GM19035 (cell line): ENCODE measurements around the gene HOMER1.

Experiments
- ATAC-seq: cut with Tn5 transposase; IDR thresholded peaks from one replicate; pipeline ENCODE4 v1.9.1; 2021; ENCODE audit not compliant: unreplicated experiment

The HOMER1 gene, protein sequence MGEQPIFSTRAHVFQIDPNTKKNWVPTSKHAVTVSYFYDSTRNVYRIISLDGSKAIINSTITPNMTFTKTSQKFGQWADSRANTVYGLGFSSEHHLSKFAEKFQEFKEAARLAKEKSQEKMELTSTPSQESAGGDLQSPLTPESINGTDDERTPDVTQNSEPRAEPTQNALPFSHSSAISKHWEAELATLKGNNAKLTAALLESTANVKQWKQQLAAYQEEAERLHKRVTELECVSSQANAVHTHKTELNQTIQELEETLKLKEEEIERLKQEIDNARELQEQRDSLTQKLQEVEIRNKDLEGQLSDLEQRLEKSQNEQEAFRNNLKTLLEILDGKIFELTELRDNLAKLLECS

GRCh38 chr5:79513704-79514390 lies at the start of gene HOMER1:
TSS of gene HOMER1 (minus strand) at chr5:79514134. CDS start at chr5:79512774, 1,360 bp downstream.
- ATAC-seq = peak; percentile 63

- no peak for ATAC-seq
Observed at GRCh38 chr5:79563247-79563590, 49.3 kb upstream of the HOMER1 start.

DNA sequence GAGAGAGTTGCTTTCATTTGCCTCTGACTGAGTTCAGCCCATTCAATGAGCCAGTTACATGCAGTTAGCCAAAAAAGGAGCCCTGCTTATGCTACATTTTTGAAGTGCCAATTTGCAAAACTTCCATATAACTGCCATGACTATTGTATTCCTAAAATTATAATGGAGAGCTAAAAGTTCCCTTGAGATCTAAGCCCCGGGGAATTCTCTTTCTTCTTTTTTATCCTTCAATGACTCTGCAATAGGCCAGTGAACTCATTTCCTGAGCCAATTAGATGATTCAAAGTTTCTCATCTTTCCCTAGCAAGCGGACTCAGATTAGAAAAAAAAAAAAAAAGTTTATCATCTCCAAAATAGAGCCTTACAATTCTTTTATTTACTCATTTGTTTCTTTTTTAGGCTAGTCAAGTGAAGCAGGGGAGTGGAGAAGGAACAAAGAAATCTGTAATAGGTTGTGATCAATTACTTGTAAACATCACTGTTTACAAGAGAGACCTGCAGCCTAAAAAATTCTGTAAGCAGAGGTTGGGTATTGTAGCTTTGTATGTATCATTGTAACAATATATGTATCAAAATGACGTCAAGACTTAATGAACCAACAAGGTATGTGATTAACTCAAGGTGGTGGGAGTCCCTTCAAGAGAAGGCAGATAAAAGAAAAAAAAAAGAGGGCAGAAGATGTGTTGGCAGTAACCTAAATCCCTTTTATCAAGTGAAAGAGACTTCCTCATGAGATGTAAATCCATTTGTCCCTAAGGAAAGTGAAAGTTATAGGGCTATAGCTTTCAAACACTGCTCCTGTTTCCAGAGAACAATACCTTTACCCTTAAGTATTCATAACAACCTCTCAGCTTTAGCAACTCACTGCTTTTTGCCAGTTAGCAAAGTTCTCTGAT lies 48.7 kb upstream of the HOMER1 start:
- no peak for ATAC-seq

GRCh38 chr5:79561525-79561893 lies 47.6 kb upstream of the HOMER1 start:
- no peak for ATAC-seq

DNA sequence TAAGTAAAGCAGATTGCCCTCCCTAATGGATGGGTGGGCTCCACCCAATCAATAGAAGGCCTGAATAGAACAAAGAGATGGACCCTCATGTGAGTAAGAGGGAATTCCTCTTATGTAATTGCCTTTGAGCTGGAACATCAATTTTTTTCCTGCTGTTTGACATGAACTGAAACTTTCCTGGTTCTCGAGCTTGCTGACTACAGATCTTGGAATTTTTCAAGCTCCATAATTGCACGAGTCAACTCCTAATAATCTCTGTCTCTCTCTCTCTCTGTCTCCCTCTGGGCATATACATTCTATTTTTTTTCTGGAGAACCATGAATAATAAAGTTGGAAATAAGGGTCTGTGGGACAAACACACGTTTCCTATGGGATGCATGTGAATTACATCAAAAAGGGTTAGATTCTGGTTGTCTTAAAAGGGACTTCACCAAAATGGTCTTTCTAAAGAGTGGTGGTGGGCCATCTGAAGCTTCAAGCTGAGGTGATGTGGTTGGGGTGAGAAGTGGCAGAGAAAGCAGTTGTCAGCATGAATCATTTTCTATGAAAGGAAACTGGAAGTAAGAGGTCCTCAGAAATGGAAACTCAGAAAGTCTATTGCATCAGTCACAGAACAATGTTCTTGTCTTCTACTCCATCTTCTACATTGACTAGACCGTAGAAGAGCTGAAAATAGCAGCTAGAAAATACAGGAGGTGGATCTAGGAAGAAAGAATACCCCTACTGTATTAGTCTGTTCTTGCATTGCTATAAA lies 47.0 kb upstream of the HOMER1 start:
- ATAC-seq = no peak

DNA sequence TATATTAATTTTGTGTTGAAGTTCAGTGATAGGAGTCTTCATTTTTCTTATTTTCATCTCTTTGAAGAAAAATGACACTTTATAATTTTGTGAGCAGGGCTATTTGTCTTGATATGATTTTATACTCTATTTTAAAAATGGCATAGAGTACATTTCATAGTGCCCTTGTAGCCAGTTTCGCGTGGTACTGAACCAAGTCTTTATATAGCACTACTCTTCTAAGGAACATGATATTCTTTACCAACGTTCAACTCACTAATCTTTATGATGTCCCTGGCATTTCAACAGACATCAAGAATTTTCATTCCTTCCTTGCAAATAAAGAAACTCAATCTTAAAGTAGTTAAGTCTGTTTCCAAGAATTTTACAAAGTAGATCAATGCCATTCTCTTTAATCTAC lies 41.5 kb upstream of the HOMER1 start:
- ATAC-seq = no peak

DNA sequence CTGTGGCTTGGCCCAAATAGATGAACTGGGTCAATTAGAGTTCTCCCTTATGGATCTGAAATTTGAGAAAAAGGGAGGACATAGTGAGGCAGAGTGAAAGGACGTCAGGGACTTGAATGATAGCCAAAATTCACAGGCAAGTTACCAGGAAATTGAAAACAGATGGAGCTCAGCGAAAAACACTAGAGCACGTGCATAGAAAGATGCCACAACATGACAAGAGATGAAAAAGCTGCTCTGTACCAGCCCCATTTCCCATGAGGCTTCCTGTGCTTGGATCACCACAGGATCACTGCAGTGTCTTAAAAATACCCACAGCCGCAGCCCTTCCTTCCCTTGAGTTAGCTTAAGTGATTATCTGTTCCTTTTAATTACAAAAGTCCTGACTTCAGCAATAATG lies 39.0 kb upstream of the HOMER1 start:
- ATAC-seq = no peak

DNA sequence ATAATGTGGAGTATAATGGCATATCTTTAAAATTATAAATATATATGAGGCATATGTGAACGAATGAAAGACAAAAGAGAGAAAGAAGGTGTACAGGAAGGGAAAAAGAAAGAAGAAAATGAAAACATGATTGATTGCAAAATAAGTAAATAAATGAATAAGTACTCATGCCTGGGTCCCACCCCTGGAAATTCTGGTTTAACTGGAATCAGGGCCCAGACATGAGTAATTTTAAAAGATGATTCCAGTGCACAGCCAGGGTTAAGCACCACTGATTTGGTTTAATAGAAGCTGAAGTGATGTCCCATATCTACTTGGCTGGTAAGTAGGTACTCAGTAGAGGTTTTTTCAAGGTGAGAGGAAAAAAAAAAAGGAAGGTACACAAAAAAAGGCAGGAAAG lies 34.0 kb upstream of the HOMER1 start:
- no peak for ATAC-seq

GRCh38 chr5:79547429-79547822 lies 33.5 kb upstream of the HOMER1 start:
- no peak for ATAC-seq

GRCh38 chr5:79546782-79547428 lies 33.0 kb upstream of the HOMER1 start:
- no peak for ATAC-seq

- ATAC-seq = no peak
Observed at GRCh38 chr5:79544131-79544530, 30.2 kb upstream of the HOMER1 start.

GRCh38 chr5:79540939-79541338 lies 27.0 kb upstream of the HOMER1 start:
- no peak for ATAC-seq

DNA sequence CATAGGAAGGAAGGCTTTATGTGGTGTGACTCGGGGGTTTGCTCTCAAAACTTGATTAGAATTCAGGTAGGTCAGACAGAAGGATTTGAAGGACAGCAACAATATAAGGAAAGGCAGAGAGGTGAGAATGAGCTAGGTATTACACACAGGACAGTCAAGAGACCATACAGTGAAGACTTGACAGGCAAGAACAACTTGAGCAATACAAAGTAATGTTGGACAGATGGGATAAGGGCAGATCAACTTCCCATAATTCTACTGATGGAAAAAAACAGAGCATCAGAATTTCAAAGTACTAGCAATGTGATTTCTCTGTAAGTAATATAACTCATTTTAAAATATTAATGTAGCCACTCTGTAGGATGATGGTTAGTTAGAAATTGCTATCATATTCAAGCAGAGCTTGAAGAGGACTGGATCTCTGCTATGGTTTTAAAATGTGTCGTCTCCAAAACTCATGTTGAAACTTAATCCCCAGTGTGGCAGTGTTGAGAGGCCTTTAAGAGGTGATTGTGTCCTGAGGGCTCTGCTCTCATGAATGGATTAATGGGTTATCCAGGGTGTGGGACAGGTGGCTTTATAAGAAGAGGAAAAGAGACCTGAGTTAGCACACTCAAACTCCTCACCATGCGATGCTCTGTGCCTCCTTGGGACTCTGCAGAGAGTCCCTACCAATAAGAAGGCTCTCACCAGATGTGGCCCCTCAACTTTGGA lies 22.4 kb upstream of the HOMER1 start:
- ATAC-seq = no peak

DNA sequence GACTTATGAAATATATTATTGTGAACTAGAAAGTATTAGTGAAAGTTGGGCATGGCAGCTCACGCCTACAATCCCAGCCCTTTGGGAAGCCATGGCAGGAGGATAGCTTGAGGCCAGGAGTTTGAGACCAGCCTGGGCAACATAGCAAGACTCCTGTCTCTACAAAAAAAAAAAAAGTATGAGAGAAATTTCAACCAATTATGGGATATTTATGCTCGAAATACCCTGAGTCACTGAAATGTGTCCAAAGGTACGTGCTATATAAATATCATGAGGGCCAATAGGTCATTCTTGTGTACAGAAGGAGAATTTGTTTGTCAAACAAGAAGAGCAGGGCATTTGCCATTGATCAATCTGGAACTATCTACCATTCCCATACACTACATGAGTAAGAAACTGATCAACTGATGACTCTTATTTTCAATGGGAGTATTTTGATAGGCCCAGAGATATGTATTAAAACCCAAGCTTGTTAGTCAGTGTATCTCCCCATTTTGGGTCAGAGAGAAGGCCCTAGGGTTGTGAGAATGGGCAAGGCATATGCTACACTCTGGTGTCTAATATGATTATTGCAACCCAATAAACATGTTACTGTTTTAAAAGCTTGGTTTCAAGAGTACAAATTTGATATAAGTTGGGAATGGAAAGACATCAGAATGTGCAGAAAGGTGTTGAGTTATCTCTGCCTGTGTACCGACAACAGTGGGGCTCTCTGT lies 21.7 kb upstream of the HOMER1 start:
- no peak for ATAC-seq

GRCh38 chr5:79529110-79529509 lies 15.2 kb upstream of the HOMER1 start:
- no peak for ATAC-seq

- no peak for ATAC-seq
Observed at GRCh38 chr5:79527431-79527830, 13.5 kb upstream of the HOMER1 start.

- ATAC-seq = no peak
Observed at GRCh38 chr5:79526928-79527327, 13.0 kb upstream of the HOMER1 start.

GRCh38 chr5:79526493-79526892 lies 12.6 kb upstream of the HOMER1 start:
- no peak for ATAC-seq

DNA sequence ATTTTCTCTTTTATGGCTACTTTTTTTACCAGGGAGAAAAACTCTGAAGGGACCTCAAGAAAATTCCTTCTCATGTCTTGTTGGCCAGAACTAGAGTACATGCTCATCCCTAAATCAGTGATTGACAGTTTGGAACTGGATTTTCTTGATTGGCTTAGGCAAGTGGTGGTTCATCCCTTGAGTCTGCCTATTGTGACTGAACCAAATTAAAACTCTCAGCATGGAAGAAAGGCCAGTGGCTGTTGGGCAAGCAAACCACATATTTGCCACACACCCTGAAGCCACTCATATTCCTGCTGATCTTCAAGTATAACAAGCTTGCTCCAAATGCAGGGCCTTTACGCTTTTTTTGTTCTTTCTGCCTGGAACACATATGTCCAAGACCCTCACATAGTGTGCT lies 7.2 kb upstream of the HOMER1 start:
- ATAC-seq = no peak
